Motor neuron (in vitro differentiated cells): ENCODE measurements around the gene NEK5. TPM values are rescaled to one million over a fixed set of nuclear protein-coding genes. Genes with fewer than 3 reads are reported as not detected.
"Not testable (repeated sequence)": the region's sequence is repeated elsewhere in the genome, so short reads cannot be mapped to it uniquely, and the experiment has no call there.

Experiments used
- ATAC-seq, 8 experiments: fragments of 200-7000 bp; cut with Tn5 transposase; replicated peaks in 6 of 8; 2 replicates each; pipeline ENCODE4 v1.8.0; 2021; ENCODE audit warnings: mild to moderate bottlenecking in 8 of 8, moderate library complexity in 8 of 8
- H3K27ac ChIP-seq, 2 donors: fragments of 250-450 bp; sonication (Bioruptor Pico); 2 replicates each; pipeline ENCODE4 v1.9.0; 2021; ENCODE audit warnings: antibody characterized with exemption in 2 of 2, mild to moderate bottlenecking in 2 of 2, moderate library complexity in 1 of 2
- H3K4me1 ChIP-seq, 2 donors: fragments of 250-450 bp; sonication (Bioruptor Pico); replicated peaks in 1 of 2; 2 replicates each; pipeline ENCODE4 v1.6.1; 2021; ENCODE audit warnings: antibody characterized with exemption in 2 of 2, mild to moderate bottlenecking in 2 of 2, moderate library complexity in 1 of 2
- H3K4me3 ChIP-seq, 5 donors: fragments of 250-450 bp; sonication (Bioruptor Pico); 2 replicates each; pipeline ENCODE4 v1.9.0; 2021; ENCODE audit warnings: antibody characterized with exemption in 5 of 5, mild to moderate bottlenecking in 5 of 5, moderate library complexity in 4 of 5
- WGBS, 10 experiments: fragments of 450-650 bp; shearing (Covaris generic); methylation state at CpG; one replicate each; pipeline ENCODE4 v1.0.0; 2022; 5-methylcytosine and 5-hydroxymethylcytosine counted together
- in situ Hi-C, 9 experiments: fragments of 400-800 bp; cut with MboI; loops; one replicate each; pipeline ENCODE4 v1.15.0; 2021; ENCODE audit warnings: low sequenced_read_pairs in 9 of 9, low pct_unique_long_range_greater_than_20kb in 2 of 9; ENCODE audit not compliant: unreplicated experiment in 9 of 9
- total RNA-seq, 8 experiments: library from RNA; unstranded; fragments of 300-600 nt; gene quantifications; 2 replicates each; pipeline versions ENCODE4 v1.2.3 to v1.2.4, GENCODE V29; 2022

The NEK5 gene, protein sequence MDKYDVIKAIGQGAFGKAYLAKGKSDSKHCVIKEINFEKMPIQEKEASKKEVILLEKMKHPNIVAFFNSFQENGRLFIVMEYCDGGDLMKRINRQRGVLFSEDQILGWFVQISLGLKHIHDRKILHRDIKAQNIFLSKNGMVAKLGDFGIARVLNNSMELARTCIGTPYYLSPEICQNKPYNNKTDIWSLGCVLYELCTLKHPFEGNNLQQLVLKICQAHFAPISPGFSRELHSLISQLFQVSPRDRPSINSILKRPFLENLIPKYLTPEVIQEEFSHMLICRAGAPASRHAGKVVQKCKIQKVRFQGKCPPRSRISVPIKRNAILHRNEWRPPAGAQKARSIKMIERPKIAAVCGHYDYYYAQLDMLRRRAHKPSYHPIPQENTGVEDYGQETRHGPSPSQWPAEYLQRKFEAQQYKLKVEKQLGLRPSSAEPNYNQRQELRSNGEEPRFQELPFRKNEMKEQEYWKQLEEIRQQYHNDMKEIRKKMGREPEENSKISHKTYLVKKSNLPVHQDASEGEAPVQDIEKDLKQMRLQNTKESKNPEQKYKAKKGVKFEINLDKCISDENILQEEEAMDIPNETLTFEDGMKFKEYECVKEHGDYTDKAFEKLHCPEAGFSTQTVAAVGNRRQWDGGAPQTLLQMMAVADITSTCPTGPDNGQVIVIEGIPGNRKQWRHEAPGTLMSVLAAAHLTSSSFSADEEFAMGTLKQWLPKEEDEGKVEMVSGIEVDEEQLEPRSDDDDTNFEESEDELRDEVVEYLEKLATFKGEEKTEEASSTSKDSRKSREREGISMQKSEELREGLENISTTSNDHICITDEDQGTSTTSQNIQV
- total RNA-seq, result 1 to 10 TPM in 7 of 8 experiments, under 1 TPM in 1; 0.99 to 8.2 (median 1.4) TPM

DNA sequence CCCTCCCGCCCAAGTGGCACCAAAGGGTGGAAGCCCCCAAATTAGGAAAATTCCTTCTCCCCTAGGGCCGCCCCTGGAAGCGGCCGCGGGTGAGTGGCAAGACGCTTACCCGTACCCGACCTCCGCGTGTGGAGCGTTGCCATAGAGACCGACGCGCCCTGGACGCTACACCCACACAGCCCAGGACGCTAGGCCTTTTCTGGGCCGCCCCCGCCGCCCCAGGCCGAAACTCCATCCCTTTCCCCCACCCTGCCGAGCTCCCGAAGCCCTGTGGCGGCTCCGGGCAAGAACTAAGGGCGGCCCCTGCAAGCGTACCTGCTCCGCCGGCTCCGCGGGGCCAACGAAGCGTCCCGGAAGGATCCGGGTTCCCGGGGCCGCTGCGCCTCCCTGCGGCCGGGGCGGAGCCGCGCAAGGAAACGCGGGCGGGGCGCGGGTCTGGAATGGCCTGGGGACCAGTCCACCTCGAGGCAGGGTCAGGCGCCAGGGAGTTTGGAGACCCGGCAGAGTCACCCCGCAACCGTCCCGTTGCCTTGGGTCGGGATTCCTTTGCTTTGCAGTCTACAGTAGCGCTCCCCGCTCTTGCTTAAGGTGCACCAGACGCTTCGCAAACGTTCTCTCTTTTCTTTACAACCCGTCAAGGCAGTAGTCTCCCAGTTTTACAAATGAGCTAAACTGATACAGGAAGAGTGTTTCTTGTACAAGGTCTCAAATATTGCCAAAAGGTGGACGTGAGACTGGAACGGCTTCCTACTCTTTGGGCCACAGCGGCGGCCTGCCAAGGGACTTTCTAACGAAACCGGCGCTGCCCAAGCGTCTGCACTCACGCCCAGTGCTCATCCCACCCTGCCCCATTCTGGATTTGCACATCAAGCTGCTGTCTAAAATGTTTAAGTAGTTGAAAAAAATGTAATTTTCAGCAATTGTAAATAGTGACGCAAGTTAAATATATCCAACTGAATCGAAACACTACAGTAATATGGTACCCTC lies at the start of gene NEK5:
Gene NEK5, minus strand, starts transcription at position 360 of the 987 bp plus-strand sequence. CDS start 1,591 bp downstream, outside the sequence.
- 17 to 86% (median 75%) methylated on average over 1 to 36 of the region's 71 CpGs; no CpG with 5 or more reads in 1 of the 10 experiments for WGBS, 10 experiments
- H3K4me1 ChIP-seq, result peaks cover 0 to 4% of the 10 kb centered on the region in 2 donors
- peak within 1 kb of the TSS; percentile 54 to 89 (median 69) for H3K4me3 ChIP-seq
- peak; percentile 81 to 92 (median 90) for ATAC-seq
- H3K27ac ChIP-seq, result no peak within 1 kb of the TSS
- in situ Hi-C loops, result loop anchor here in 5 of 9 experiments (10.0 to 25.0 kb wide), 3 partner anchors 217 to 317 kb away; partner anchors contain the start of gene DHRS12 (in 3 of the 5)

DNA sequence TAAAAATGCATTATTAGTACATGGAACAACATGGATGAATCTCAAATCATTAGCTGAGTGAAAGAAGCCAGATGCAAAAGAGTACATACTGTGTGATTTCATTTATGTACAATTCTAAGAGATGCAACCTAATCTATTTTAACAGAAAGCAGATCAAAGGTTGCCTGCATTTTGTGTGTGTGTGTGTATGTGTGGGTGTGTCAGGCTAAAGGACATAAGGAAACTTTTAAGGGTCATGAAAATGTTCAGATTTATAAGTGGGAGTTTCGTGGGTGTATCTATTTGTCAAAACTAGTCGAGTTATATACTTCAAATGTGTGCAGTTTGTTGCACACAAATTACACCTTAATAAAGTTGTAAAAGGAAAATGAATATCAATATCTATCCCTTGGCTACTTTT lies 48.4 kb upstream of the NEK5 start:
- WGBS, 10 experiments, result 0 to 100% (median 83%) methylated on average over 1 to 2 of the region's 2 CpGs; no CpG with 5 or more reads in 1 of the 10 experiments

DNA sequence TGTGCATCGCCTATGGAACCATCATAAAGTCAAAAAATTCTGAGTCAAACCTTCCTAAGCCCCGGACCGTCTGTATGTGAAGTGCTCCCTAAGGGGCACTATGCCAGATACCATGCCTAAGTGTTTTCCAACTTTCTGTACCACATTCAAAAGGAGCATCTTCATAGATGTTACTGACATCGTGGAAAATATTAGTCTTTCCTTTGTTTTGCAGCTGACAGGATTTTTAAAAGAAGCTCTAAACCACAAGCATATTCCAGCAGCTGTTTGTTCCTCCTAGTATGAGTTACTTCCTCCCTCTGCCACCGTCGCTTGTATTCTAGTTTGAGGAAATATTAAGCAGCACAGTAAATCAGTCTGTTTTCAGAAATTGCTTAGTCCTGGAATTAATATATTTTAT lies 45.1 kb upstream of the NEK5 start:
- WGBS, 10 experiments, result 40 to 100% (median 81%) methylated on average over 3 to 6 of the region's 6 CpGs; no CpG with 5 or more reads in 1 of the 10 experiments
- in situ Hi-C loops, H3K4me1 ChIP-seq, H3K4me3 ChIP-seq, ATAC-seq, H3K27ac ChIP-seq: not testable (repeated sequence)

More for the DNA sequence above, 48.4 kb upstream of the NEK5 start:
- ATAC-seq, result no peak
- Histone ChIP-seq H3K27ac (no peak overlapping the region), H3K4me1 (no peaks in the 10 kb centered on the region), H3K4me3 (no peak overlapping the region)
- in situ Hi-C loops, result no loop called here

DNA sequence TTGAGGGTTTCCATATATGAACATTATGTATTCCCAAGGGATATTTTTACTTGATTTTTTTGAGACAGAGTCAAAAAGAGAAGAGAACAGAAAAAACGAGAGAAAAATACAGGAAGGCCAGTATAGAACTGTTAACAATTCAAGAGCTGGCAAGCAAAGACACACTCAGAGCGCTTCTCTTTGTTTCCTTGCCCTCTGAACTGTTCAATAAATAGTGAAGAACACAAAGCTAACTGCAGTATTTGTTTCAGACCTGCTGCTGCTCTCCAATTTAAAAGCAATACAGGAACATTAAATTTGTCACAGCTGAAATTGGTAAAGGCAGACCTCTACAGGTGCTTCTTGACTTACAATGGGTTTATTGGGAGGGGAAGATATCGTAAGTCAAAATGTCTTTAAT lies 44.5 kb upstream of the NEK5 start:
- Histone ChIP-seq H3K27ac (no peak overlapping the region), H3K4me1 (no peaks in the 10 kb centered on the region), H3K4me3 (no peak overlapping the region)
- no peak for ATAC-seq
- in situ Hi-C loops, result no loop called here
- WGBS, 10 experiments, result 70 to 100% (median 91%) methylated on average over 1 to 3 of the region's 3 CpGs

DNA sequence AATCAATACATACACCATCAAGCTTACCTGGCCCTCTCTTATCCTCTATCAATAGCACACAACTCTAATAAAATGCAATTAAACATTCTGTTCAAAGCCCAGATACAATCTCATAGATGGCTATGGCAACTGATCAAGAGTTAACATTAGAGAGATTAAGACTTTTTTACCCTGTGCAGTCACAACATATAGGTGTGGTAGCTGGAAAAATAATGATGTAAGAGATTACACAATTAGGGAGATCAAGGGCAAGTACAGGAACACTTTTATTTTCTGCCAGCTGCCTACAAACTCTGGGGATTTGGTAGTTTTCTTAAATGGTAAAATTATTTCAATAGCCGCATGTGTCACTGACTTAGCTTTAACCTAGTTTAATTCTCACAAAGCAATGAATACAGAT lies 42.8 kb upstream of the NEK5 start:
- H3K4me3 ChIP-seq, in situ Hi-C loops, H3K27ac ChIP-seq, H3K4me1 ChIP-seq: not testable (repeated sequence)
- ATAC-seq, result peak in 1 of 8 experiments; percentile 61
- 78 to 100% (median 100%) methylated on average over 1 of the region's 1 CpG; no CpG with 5 or more reads in 7 of the 10 experiments for WGBS, 10 experiments

DNA sequence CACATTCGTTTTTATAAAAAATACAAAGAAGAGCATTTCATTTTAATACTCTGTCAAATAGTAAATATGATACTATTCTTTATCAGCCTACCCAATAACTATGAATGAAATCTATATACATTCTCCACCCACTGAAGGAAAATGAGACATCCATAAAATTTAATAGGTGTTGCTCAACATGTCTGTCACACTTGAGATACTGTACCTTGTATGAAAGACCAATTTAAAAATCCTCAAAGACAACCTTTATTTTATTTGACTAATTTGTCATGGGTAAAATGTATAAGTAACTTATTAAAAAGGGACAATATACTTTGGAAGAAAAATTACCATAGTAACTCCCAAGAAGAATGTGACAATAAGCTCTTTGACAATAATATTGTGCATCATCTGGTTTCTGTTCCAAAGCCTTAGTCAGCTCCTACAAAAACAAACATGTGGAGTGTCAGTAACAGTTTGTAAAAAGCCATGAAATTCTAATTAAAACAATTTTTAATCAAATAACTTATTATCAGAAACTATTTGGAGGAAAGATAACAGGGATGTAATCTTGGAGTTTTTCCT lies 42.0 kb upstream of the NEK5 start:
- WGBS, 10 experiments, result 67 to 100% (median 100%) methylated on average over 1 of the region's 1 CpG; no CpG with 5 or more reads in 1 of the 10 experiments
- H3K4me1 ChIP-seq, ATAC-seq, H3K4me3 ChIP-seq, H3K27ac ChIP-seq, in situ Hi-C loops: not testable (repeated sequence)

DNA sequence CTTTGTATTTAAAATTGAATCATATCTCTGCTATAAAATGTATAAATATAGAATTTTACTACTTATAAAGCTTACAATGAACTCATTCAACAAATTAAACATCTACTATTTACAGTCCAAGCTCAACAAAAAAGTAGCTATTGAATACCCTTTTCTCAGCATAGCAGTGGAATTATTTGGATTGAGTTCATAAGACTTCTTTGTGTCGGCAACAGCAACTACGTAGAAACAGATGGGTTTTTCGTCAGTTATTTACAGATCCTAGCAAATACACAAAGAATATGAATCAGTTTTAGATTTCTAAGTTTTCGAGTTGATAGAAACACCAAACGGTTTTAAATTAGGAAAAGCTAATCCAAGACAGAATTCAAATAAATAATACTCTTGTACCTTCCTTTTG lies 41.0 kb upstream of the NEK5 start:
- WGBS, 10 experiments, result 60 to 97% (median 91%) methylated on average over 2 to 5 of the region's 5 CpGs
- H3K4me1 ChIP-seq, result no peaks in the 10 kb centered on the region
- peak in 1 of 8 experiments; percentile 26 for ATAC-seq
- no peak overlapping the region for H3K27ac ChIP-seq
- H3K4me3 ChIP-seq, result no peak overlapping the region
- in situ Hi-C loops, result no loop called here

DNA sequence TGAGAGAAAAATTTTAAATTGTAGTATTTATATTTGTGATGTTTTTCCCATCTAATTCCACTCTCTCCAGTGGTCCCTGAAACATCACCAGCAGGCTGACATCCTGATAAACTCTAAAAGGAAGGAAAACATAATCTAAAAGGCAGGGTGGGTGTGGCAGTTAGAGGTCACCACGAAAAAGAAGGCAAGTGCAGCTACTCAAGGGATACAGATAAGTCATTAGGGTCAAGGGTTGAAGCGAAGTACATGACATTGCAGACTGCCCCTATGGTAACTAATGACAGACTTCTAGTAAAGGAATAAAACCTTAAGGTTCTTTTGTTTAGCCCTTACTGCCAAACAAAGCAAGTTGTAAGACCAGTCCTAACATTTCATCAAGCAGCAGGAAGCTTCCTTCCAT lies 36.5 kb upstream of the NEK5 start:
- Histone ChIP-seq H3K4me1 (peaks cover 4 to 8% of the 10 kb centered on the region in 2 donors), H3K4me3 (no peak overlapping the region), H3K27ac (no peak overlapping the region)
- WGBS, 10 experiments, result 0 to 60% (median 31%) methylated on average over 1 to 2 of the region's 2 CpGs; no CpG with 5 or more reads in 4 of the 10 experiments
- in situ Hi-C loops, result no loop called here
- ATAC-seq, result no peak

DNA sequence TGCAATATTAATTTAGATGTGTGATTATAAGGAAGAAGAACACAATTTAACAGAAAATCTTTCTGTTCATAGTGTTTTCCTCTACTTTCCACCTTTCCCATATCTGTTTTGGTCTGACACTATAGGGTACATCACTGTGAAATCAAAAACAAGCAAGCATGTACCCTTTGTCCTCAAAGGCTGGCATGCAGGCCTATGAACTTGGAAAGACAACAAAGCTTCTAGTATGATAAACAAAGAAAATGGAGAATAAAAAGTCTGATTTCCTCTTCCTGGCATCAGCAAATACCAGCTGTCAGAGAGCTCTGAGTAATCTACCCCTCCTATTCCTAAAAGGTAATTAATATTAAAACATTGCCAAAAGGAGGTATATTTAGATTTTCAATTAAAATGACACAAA lies 36.1 kb upstream of the NEK5 start:
- no peak overlapping the region for H3K27ac ChIP-seq
- in situ Hi-C loops, result no loop called here
- no peak for ATAC-seq
- H3K4me1 ChIP-seq, result peaks cover 4 to 9% of the 10 kb centered on the region in 2 donors
- no peak overlapping the region for H3K4me3 ChIP-seq

DNA sequence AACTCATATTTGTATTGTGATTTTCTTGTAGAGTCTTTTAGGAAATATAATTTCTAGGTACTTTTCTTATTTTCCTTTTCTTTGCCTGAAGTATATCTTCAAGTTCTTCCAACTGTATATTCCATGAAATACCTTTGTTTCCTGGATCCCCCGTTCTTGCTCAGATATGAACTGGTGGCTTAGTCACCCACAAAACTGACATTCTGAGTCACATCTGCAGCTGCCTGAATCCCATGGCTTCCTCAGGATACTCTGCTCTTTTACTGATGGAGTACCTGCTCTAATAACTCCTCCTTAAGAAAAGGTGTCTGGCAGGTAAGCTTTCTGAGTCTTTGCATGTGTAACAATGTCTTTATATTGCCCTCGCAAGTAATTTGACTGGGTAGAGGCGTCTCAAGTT lies 35.0 kb upstream of the NEK5 start:
- 25 to 100% (median 79%) methylated on average over 1 to 3 of the region's 3 CpGs; no CpG with 5 or more reads in 3 of the 10 experiments for WGBS, 10 experiments
- H3K4me3 ChIP-seq, ATAC-seq, in situ Hi-C loops, H3K27ac ChIP-seq: not testable (repeated sequence)
- H3K4me1 ChIP-seq, result peaks cover 4 to 13% of the 10 kb centered on the region in 2 donors

DNA sequence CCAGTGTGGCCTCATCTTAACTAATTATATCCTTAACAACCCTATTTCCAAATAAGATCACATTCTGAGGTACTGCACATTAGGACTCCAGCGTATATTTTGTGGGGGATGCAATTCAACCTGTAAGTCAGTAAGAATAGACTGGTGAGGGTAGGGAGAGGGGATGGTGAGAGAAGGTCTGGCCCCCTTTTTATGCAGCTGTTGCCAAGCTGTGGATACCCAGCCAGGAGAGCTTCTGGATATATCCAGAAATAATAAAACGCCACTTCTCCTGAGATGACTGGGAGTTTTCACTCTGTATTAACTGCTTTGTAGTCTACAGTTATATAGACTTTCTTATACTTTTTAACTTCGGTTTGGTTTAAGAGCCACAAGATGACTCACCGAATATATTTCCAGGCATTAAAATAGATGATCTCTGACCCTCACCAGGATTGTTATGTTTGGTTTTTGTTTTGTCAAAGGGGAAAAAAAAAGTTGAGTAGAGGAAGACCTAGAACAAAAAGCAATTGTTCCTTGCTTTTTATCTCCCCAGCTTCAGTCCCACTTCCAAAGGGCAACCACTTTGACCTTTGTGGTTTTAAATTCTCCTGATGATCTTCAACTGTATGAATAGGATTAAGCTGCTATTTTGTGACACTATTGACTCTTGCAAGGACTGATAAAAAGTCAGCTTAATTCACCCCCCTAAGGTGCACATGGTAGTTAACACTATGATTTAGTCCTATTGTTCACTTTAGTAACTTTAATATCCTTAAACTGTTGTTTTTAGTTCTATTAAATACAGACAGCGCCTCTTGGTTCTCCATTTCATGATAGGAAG lies 33.6 kb upstream of the NEK5 start:
- in situ Hi-C loops, result no loop called here
- no peak for ATAC-seq
- H3K4me3 ChIP-seq, result no peak overlapping the region
- WGBS, 10 experiments, result 0 to 78% (median 50%) methylated on average over 1 to 5 of the region's 5 CpGs; no CpG with 5 or more reads in 1 of the 10 experiments
- H3K27ac ChIP-seq, result no peak overlapping the region
- H3K4me1 ChIP-seq, result peaks cover 11 to 22% of the 10 kb centered on the region in 2 donors
